Prostate gland (tissue), 2 donors: ENCODE measurements around the gene BORCS6. TPM values are rescaled to one million over a fixed set of nuclear protein-coding genes. Genes with fewer than 3 reads are reported as not detected.

Experiments
- DNase-seq: peaks from one replicate; pipeline ENCODE4 v3.0.0-alpha.2; 2019; ENCODE audit warnings: low spot score
- H3K27ac ChIP-seq, 2 donors: fragments of 200-600 bp; sonication (generic); 2 replicates each; pipeline ENCODE4 v1.5.1; 2017 to 2019
- H3K27me3 ChIP-seq: fragments of 200-600 bp; sonication (generic); replicated peaks from 2 replicates; pipeline ENCODE4 v1.5.1; 2019; ENCODE audit not compliant: insufficient read depth
- H3K36me3 ChIP-seq, 2 donors: fragments of 200-600 bp; sonication (generic); 1 replicate in 1 of 2; 2 replicates in 1 of 2; pipeline versions ENCODE4 v1.5.1 to v1.8.1; 2017 to 2019
- H3K4me1 ChIP-seq: fragments of 200-600 bp; sonication (generic); replicated peaks from 2 replicates; pipeline ENCODE4 v1.5.1; 2019
- H3K4me3 ChIP-seq, 2 donors: fragments of 200-600 bp; sonication (generic); 2 replicates each; pipeline ENCODE4 v1.5.1; 2017 to 2019
- H3K9me3 ChIP-seq: fragments of 200-600 bp; sonication (generic); 2 replicates; pipeline ENCODE4 v1.5.1; 2017
- POLR2A ChIP-seq: fragments of 450-650 bp; IDR thresholded peaks from one replicate; pipeline ENCODE4 v1.6.1; 2016; ENCODE audit warnings: antibody characterized with exemption, mild to moderate bottlenecking
- POLR2AphosphoS5 ChIP-seq: sonication (generic); formaldehyde crosslinking; IDR thresholded peaks from one replicate; pipeline ENCODE4 v1.6.1; 2017; ENCODE audit warnings: antibody characterized with exemption
- WGBS: methylation state at CpG from one replicate; pipeline ENCODE4 v1.1.5; 2018; 5-methylcytosine and 5-hydroxymethylcytosine counted together
- intact Hi-C: fragments of 100-400 bp; cut with DNase I; formaldehyde crosslinking; loops from one replicate; pipeline ENCODE4 v1.14.2; 2022
- total RNA-seq, 2 donors: library from RNA; depleted of rRNA; stranded (reverse); fragments of >200 nt; gene quantifications; one replicate each; pipeline ENCODE4 v1.1.0, GENCODE V29; 2016
- TF ChIP-seq, protein P1 (sequence below), 4 experiments: fragments of 200-600 bp in 2 of 4; fragments of 450-650 bp in 2 of 4; sonication (generic) in 2 of 4; IDR thresholded peaks; 1 replicate in 3 of 4; 2 replicates in 1 of 4; pipeline ENCODE4 v1.5.1; 2016 to 2019; ENCODE audit warnings: antibody characterized with exemption in 4 of 4, mild to moderate bottlenecking in 2 of 4, moderate library complexity in 2 of 4

The BORCS6 gene
- total RNA-seq = 10 to 100 TPM in 1 of 2 donors, 1 to 10 TPM in 1; 9.6 to 19.1 TPM

DNA sequence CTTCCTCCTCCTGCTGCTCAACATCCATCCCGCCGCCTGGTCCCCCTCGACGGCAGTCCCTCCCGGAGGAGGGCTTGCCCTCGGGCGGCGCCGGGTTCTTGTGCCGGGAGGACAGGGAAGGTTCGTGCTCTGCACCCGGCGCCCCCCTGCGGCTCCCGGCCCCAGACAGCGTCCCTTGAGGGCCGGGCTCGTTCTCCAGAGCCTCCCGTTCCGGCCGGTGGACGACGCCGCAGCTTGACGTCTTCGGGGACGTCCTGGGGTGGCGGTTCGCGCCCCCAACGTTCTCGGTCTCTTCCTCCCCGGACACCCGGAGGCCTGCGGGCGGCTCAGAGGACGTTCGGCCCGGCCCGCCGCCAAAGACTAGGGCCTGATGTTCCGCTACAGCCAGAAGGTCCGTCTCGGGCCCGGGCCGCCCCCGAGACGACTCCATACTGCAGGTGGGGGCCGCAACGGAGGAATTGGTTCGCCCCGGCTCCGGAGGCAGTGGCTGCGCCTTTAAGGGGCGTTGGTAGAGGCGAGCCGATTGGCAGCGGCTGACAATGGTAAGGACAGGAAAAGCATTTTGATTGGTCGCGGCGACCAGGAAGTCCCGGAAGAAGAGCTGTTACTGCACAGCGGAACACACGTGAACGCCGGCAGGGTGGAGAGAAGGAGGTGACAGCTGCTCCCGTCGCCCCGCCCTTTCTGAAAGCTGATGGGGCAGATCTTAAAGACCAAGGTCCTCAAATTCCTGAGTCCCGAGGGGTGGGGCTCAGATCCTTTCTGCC is at the start of gene BORCS6:
Gene BORCS6 (minus strand): TSS at position 470 of the 767 bp plus-strand sequence. CDS start 40 bp downstream, at position 430.
- WGBS = under 1% methylated on average over 56 of the region's 70 CpGs
- peaks cover 14% of the 10 kb centered on the region for H3K4me1 ChIP-seq
- intact Hi-C loops = loop anchor here (5.0 kb wide), 2 partner anchors 68 to 107 kb away; partner anchors contain the start of genes HES7 and SLC25A35
- DNase-seq = peak; percentile 99
- no peaks in the 10 kb centered on the region for H3K36me3 ChIP-seq
- H3K4me3 ChIP-seq = peak within 1 kb of the TSS; percentile 85 to 90
- TF ChIP-seq POLR2AphosphoS5 (peak; percentile 98), POLR2A (peak; percentile 84)
- TF ChIP-seq, protein P1, sequence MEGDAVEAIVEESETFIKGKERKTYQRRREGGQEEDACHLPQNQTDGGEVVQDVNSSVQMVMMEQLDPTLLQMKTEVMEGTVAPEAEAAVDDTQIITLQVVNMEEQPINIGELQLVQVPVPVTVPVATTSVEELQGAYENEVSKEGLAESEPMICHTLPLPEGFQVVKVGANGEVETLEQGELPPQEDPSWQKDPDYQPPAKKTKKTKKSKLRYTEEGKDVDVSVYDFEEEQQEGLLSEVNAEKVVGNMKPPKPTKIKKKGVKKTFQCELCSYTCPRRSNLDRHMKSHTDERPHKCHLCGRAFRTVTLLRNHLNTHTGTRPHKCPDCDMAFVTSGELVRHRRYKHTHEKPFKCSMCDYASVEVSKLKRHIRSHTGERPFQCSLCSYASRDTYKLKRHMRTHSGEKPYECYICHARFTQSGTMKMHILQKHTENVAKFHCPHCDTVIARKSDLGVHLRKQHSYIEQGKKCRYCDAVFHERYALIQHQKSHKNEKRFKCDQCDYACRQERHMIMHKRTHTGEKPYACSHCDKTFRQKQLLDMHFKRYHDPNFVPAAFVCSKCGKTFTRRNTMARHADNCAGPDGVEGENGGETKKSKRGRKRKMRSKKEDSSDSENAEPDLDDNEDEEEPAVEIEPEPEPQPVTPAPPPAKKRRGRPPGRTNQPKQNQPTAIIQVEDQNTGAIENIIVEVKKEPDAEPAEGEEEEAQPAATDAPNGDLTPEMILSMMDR (IDR thresholded peaks at IDR 0.05) = peak in 1 of 4 experiments; percentile 11
- no peaks in the 10 kb centered on the region for H3K27me3 ChIP-seq
- peak within 1 kb of the TSS; percentile 91 to 95 for H3K27ac ChIP-seq
- no peaks in the 10 kb centered on the region for H3K9me3 ChIP-seq

- Histone ChIP-seq H3K36me3 (peaks cover 17 to 21% of the 10 kb centered on the region in 2 donors), H3K27me3 (no peaks in the 10 kb centered on the region), H3K4me1 (no peaks in the 10 kb centered on the region), H3K27ac (no peak overlapping the region), H3K4me3 (no peak overlapping the region), H3K9me3 (no peaks in the 10 kb centered on the region)
- no peak for DNase-seq
- TF ChIP-seq, protein P1 (IDR thresholded peaks at IDR 0.05) = no peak
- TF ChIP-seq POLR2AphosphoS5 (no peak), POLR2A (no peak)
- 81% methylated on average over 4 of the region's 4 CpGs for WGBS
- intact Hi-C loops = no loop called here
Measured at GRCh38 chr17:8237886-8238285, 47.9 kb upstream of the BORCS6 start.

- Histone ChIP-seq H3K36me3 (peaks cover 18 to 24% of the 10 kb centered on the region in 2 donors), H3K9me3 (no peaks in the 10 kb centered on the region)
- TF ChIP-seq POLR2A = no peak
- TF ChIP-seq, protein P1 (IDR thresholded peaks at IDR 0.05) = no peak
Measured at GRCh38 chr17:8237175-8237574, 47.2 kb upstream of the BORCS6 start.

GRCh38 chr17:8235676-8236075 is 45.7 kb upstream of the BORCS6 start:
- Histone ChIP-seq H3K4me1 (no peaks in the 10 kb centered on the region), H3K36me3 (peaks cover 26 to 37% of the 10 kb centered on the region in 2 donors), H3K27me3 (no peaks in the 10 kb centered on the region), H3K27ac (no peak overlapping the region), H3K4me3 (no peak overlapping the region), H3K9me3 (no peaks in the 10 kb centered on the region)
- intact Hi-C loops = no loop called here
- DNase-seq = no peak
- TF ChIP-seq, protein P1 (IDR thresholded peaks at IDR 0.05) = no peak
- TF ChIP-seq POLR2A (no peak), POLR2AphosphoS5 (no peak)
- 91% methylated on average over 7 of the region's 7 CpGs for WGBS

More at GRCh38 chr17:8237175-8237574, 47.2 kb upstream of the BORCS6 start:
- intact Hi-C loops = no loop called here
- Histone ChIP-seq H3K4me3 (no peak overlapping the region), H3K27me3 (no peaks in the 10 kb centered on the region), H3K27ac (no peak overlapping the region), H3K4me1 (no peaks in the 10 kb centered on the region)
- 78% methylated on average over 7 of the region's 7 CpGs for WGBS
- no peak for DNase-seq
